Neural progenitor cell (in vitro differentiated cells): Measurements from ENCODE around the gene IFI27L2. TPM values are rescaled to one million over a fixed set of nuclear protein-coding genes. Genes with fewer than 3 reads are reported as not detected.

Source experiments
- DNase-seq: peaks from one replicate; pipeline ENCODE4 v3.0.0-alpha.2; 2016; ENCODE audit warnings: low spot score
- H2AFZ ChIP-seq: fragments of 200-600 bp; sonication (generic); replicated peaks from 2 replicates; pipeline ENCODE4 v1.6.1; 2016; ENCODE audit warnings: antibody characterized with exemption
- H3F3A ChIP-seq: fragments of 200-600 bp; sonication (generic); 2 replicates; pipeline ENCODE4 v1.6.1; 2016; ENCODE audit warnings: antibody characterized with exemption, low read depth
- H3K27ac ChIP-seq: fragments of 200-600 bp; sonication (generic); 2 replicates; pipeline ENCODE4 v1.5.1; 2016; ENCODE audit warnings: mild to moderate bottlenecking
- H3K27me3 ChIP-seq: fragments of 200-600 bp; sonication (generic); 2 replicates; pipeline ENCODE4 v1.6.1; 2016; ENCODE audit warnings: mild to moderate bottlenecking, moderate library complexity
- H3K36me3 ChIP-seq: fragments of 200-600 bp; sonication (generic); 2 replicates; pipeline ENCODE4 v1.5.1; 2016
- H3K4me1 ChIP-seq: fragments of 200-600 bp; sonication (generic); 2 replicates; pipeline ENCODE4 v1.6.1; 2016; ENCODE audit warnings: mixed run types
- H3K4me2 ChIP-seq: fragments of 200-600 bp; sonication (generic); 2 replicates; pipeline ENCODE4 v1.6.1; 2016
- H3K4me3 ChIP-seq: fragments of 200-600 bp; sonication (generic); 2 replicates; pipeline ENCODE4 v1.5.1; 2016
- H3K79me2 ChIP-seq: fragments of 200-600 bp; sonication (generic); 2 replicates; pipeline ENCODE4 v1.6.1; 2016; ENCODE audit warnings: low read depth
- H3K9ac ChIP-seq: fragments of 200-600 bp; sonication (generic); 2 replicates; pipeline ENCODE4 v1.6.1; 2016
- H3K9me3 ChIP-seq: fragments of 200-600 bp; sonication (generic); 2 replicates; pipeline ENCODE4 v1.5.1; 2016; ENCODE audit warnings: low read depth
- H4K20me1 ChIP-seq: fragments of 200-600 bp; sonication (generic); 2 replicates; pipeline ENCODE4 v1.6.1; 2016; ENCODE audit warnings: low read depth
- H3K27ac Mint-ChIP-seq: 3 replicates; pipeline ENCODE4 v1.8.0; 2021; ENCODE audit warnings: mixed read lengths
- H3K27me3 Mint-ChIP-seq: 2 replicates; pipeline ENCODE4 v1.8.0; 2022; ENCODE audit warnings: low read depth, mild to moderate bottlenecking, inconsistent platforms, moderate library complexity, mixed read lengths; ENCODE audit not compliant: insufficient read depth
- H3K36me3 Mint-ChIP-seq: 3 replicates; pipeline ENCODE4 v1.8.0; 2021; ENCODE audit warnings: mixed read lengths
- H3K4me1 Mint-ChIP-seq: 3 replicates; pipeline ENCODE4 v1.8.0; 2021; ENCODE audit warnings: mixed read lengths
- H3K4me3 Mint-ChIP-seq: 3 replicates; pipeline ENCODE4 v1.8.0; 2021; ENCODE audit warnings: mild to moderate bottlenecking, moderate library complexity, mixed read lengths
- H3K9me3 Mint-ChIP-seq: 3 replicates; pipeline ENCODE4 v1.8.0; 2020; ENCODE audit warnings: mixed read lengths
- CTCF ChIP-seq: fragments of 200-600 bp; sonication (generic); IDR thresholded peaks from 2 replicates; pipeline ENCODE4 v1.5.1; 2017; ENCODE audit warnings: antibody characterized with exemption, mild to moderate bottlenecking
- EZH2 ChIP-seq: fragments of 200-600 bp; sonication (generic); IDR thresholded peaks from 2 replicates; pipeline ENCODE4 v1.6.1; 2017; ENCODE audit warnings: antibody characterized with exemption, mild to moderate bottlenecking, moderate library complexity
- EZH2phosphoT487 ChIP-seq: fragments of 200-600 bp; sonication (generic); IDR thresholded peaks from 2 replicates; pipeline ENCODE4 v1.6.1; 2017; ENCODE audit warnings: antibody characterized with exemption
- total RNA-seq: library from RNA; depleted of rRNA; stranded (reverse); fragments of >200 nt; gene quantifications from 2 replicates; pipeline ENCODE4 v1.2.3, GENCODE V29; 2015; ENCODE audit warnings: low replicate concordance

IFI27L2 gene
- total RNA-seq, 1 donor from 2014 or later = 24.7 TPM

DNA sequence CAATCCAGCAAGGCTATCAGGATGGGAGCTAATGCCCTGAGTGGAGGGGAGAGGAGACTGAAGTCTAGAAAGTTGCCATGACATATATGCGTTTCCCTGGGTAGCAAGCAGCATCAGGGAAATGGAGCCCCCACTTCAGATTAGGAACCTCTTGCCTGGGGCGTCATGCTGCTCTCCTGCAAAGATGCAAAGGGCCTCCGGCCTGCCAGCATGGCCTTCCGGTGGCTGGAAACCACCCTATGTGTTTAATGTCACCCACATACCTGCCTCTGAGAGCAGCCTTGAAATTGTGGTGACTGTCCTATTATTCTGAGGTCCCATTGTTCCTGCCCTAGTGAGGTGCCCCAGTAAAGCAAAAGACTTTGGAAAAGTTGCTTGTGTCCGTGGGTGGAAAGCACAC lies 10.0 kb upstream of the IFI27L2 start:
- H3K27me3 ChIP-seq = no peaks in the 10 kb centered on the region
- H2AFZ ChIP-seq = no peak overlapping the region
- TF ChIP-seq EZH2phosphoT487 (no peak), EZH2 (no peak), CTCF (no peak)
- Mint-ChIP-seq H3K4me3 (no peak overlapping the region), H3K9me3 (peaks cover 7% of the 10 kb centered on the region), H3K27me3 (peaks cover 10% of the 10 kb centered on the region), H3K27ac (no peak overlapping the region), H3K36me3 (no peaks in the 10 kb centered on the region), H3K4me1 (peaks cover 15% of the 10 kb centered on the region)
- no peak overlapping the region for H3K4me3 ChIP-seq
- no peaks in the 10 kb centered on the region for H3K79me2 ChIP-seq
- no peak for DNase-seq
- H3K4me2 ChIP-seq = no peak overlapping the region
- no peak overlapping the region for H3K9ac ChIP-seq
- H3K4me1 ChIP-seq = peaks cover 6% of the 10 kb centered on the region
- H3F3A ChIP-seq = peaks cover 13% of the 10 kb centered on the region
- no peaks in the 10 kb centered on the region for H4K20me1 ChIP-seq
- H3K36me3 ChIP-seq = no peaks in the 10 kb centered on the region
- peaks cover 6% of the 10 kb centered on the region for H3K9me3 ChIP-seq
- H3K27ac ChIP-seq = no peak overlapping the region

GRCh38 chr14:94139006-94139405 lies 9.6 kb upstream of the IFI27L2 start:
- peaks cover 10% of the 10 kb centered on the region for H3K27me3 Mint-ChIP-seq
- peak overlapping the region; percentile 57 for H3K27ac Mint-ChIP-seq
- H3K79me2 ChIP-seq = no peaks in the 10 kb centered on the region
- H3K27me3 ChIP-seq = no peaks in the 10 kb centered on the region
- TF ChIP-seq CTCF = no peak
- TF ChIP-seq EZH2 = no peak
- TF ChIP-seq EZH2phosphoT487 = no peak
- no peaks in the 10 kb centered on the region for H4K20me1 ChIP-seq
- no peak overlapping the region for H3K4me3 ChIP-seq
- no peaks in the 10 kb centered on the region for H3K36me3 ChIP-seq
- no peak overlapping the region for H3K4me2 ChIP-seq
- peaks cover 7% of the 10 kb centered on the region for H3K9me3 Mint-ChIP-seq
- H3K4me3 Mint-ChIP-seq = no peak overlapping the region
- no peaks in the 10 kb centered on the region for H3K36me3 Mint-ChIP-seq
- H3K9ac ChIP-seq = no peak overlapping the region
- H3K4me1 Mint-ChIP-seq = peaks cover 14% of the 10 kb centered on the region
- no peak overlapping the region for H2AFZ ChIP-seq
- H3K4me1 ChIP-seq = peaks cover 6% of the 10 kb centered on the region
- DNase-seq = no peak
- no peak overlapping the region for H3K27ac ChIP-seq
- peaks cover 6% of the 10 kb centered on the region for H3K9me3 ChIP-seq
- peaks cover 10% of the 10 kb centered on the region for H3F3A ChIP-seq

DNA sequence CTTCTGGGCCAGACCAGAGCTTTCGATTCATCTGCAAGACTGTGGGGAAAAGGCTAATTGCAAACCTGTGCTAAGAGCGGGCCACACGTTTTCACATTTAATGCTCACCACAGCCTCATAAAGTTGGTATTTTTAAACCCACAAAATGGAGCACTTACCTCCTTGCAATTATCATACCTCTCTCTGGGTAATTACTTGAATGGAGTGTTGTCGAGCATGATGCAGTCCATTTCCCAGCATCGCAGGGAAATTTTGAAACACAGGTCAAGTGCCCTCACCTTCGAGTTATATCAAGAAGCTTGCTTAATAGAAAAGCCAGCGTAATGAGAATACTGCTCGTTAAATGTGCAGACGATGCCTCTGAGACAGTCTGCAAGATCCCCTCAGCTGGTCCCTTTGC lies 8.8 kb upstream of the IFI27L2 start:
- no peak overlapping the region for H3K4me3 ChIP-seq

More for the DNA sequence above, 8.8 kb upstream of the IFI27L2 start:
- Histone ChIP-seq H3K27me3 (no peaks in the 10 kb centered on the region), H4K20me1 (no peaks in the 10 kb centered on the region), H3K36me3 (no peaks in the 10 kb centered on the region), H3K9me3 (peaks cover 6% of the 10 kb centered on the region), H3F3A (peaks cover 3% of the 10 kb centered on the region), H3K79me2 (no peaks in the 10 kb centered on the region), H3K4me2 (no peak overlapping the region), H3K4me1 (peaks cover 6% of the 10 kb centered on the region), H3K27ac (no peak overlapping the region), H3K9ac (no peak overlapping the region), H2AFZ (peak overlapping the region; percentile 26)
- no peak overlapping the region for H3K4me3 Mint-ChIP-seq
- no peak overlapping the region for H3K27ac Mint-ChIP-seq
- TF ChIP-seq EZH2phosphoT487 (no peak), CTCF (no peak), EZH2 (no peak)
- peaks cover 10% of the 10 kb centered on the region for H3K27me3 Mint-ChIP-seq
- no peak for DNase-seq
- peaks cover 7% of the 10 kb centered on the region for H3K9me3 Mint-ChIP-seq
- peaks cover 14% of the 10 kb centered on the region for H3K4me1 Mint-ChIP-seq
- H3K36me3 Mint-ChIP-seq = no peaks in the 10 kb centered on the region
